Testis (tissue), 2 donors: Measurements from ENCODE around the gene RANBP3.

Experiments used
- CTCF ChIP-seq, 3 experiments: fragments of 450-650 bp in 2 of 3; fragments of 200-600 bp in 1 of 3; sonication (generic) in 1 of 3; IDR thresholded peaks; one replicate each; pipeline ENCODE4 v1.5.1; 2016 to 2019; ENCODE audit warnings: antibody characterized with exemption in 3 of 3, mild to moderate bottlenecking in 2 of 3, moderate library complexity in 1 of 3
- POLR2A ChIP-seq: fragments of 450-650 bp; IDR thresholded peaks from one replicate; pipeline ENCODE4 v1.6.1; 2017; ENCODE audit warnings: antibody characterized with exemption, mild to moderate bottlenecking, moderate library complexity

- TF ChIP-seq CTCF (IDR thresholded peaks at IDR 0.05): no peak
- TF ChIP-seq POLR2A: no peak
Measured at GRCh38 chr19:5961969-5962945, 15.7 kb downstream of the RANBP3 start.
